Measurements from ENCODE around the gene DENND1C. TPM values are rescaled to one million over a fixed set of nuclear protein-coding genes. Genes with fewer than 3 reads are reported as not detected.

Gene DENND1C
- polyA plus RNA-seq, 3 donors, result 37.1 to 40.5 (median 40.0) TPM

DNA sequence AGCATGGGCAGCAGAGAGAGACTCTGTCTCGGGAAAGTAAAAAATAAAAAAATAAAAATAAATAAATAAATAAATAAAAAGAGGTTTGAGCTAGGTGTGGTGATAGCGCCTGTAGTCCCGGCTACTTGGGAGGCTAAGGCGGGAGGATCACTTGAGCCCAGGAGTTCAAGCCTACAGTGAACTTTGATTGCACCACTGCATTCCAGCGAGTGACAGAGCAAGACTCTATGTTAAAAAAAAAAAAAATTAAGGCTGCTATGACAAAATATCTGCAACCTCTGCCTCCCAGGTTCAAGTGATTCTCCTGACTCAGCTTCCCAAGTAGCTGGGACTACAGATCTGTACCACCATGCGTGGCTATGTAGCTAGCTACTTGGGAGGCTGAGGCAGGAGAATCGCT lies 3.2 kb upstream of the DENND1C start:
- DNase-seq (ENCODE audit: extremely low read depth in 1 of 11, low read depth in 9 of 11, low spot score in 4 of 11), result no peak

- DNase-seq (ENCODE audit: extremely low read depth in 1 of 11, low read depth in 9 of 11, low spot score in 4 of 11), result no peak
These were observed 2.6 kb upstream of the DENND1C start for GRCh38 chr19:6484230-6484629.

GRCh38 chr19:6483235-6483634 lies 1.6 kb upstream of the DENND1C start:
- DNase-seq (ENCODE audit: extremely low read depth in 1 of 11, low read depth in 9 of 11, low spot score in 4 of 11), result no peak

DNA sequence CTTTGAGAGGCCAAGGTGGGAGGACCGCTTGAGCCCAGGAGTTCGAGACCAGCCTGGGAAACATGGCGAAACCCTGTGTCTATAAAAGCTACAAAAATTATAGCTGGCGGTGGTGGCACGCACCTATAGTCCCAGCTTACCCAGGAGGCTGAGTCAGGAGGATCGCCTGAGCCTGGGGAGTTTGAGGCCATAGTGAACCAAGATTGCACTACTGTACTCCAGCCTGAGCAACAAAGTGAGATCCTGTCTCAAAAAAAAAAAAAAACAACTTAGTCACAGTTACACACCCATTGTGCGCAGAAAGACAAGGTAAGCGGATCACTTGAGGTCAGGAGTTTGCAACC lies 728 bp upstream of the DENND1C start:
- DNase-seq (ENCODE audit: extremely low read depth in 1 of 11, low read depth in 9 of 11, low spot score in 4 of 11), result no peak

DNA sequence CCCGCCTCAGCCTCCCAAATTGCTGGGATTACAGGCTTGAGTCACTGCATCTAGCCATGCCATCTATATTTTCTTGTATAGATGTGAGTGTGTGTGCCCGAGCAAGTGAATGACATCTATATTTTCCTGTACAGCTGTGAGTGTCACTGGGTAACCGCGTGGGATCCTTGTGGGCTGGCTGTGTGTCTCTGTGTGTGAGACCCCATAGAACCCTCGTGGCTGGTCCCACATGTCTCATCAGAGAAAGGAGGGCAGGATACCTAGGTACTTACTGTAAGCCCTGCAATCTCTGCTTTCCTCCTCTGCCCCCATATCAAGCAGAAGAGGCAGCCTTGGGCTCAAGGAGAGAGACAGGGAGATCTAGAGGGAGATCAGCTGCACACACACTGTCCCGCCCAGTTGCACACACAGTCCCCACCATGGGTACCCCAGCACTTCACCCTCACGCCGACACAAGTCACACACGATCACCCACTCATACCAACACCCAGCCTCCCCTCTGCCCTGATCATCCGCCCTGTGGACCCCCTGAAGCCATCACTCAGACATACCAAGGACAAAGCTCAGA lies 655 bp downstream of the DENND1C start:
- DNase-seq (ENCODE audit: extremely low read depth in 1 of 11, low read depth in 9 of 11, low spot score in 4 of 11), result no peak

DNA sequence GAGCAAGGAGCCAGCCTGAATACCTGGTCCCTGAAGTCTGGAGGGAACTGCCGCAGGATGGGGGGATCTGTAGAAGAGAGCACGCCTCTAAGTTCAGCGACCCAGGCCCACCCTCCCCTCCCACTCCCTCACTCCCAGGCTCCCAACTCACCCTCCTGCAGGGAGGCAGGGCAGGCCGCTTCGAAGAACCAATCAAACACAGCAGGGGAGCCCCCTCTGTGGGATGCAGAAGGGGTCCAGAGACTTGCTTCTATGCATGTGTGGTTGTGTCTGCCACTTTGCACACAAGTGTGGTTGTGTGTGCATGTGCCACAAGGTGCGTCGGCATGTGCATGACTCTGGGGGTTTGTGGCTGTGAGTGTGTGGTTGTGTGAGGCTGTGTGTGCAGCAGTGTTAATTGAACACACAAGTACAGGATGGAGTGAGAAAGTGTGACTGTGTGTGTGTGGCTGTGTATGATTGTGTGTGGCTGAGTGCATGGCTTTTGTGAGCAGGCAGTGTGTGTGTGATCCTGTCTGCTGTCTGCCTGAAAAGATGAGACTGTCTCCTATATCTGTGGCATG lies 1.7 kb downstream of the DENND1C start:
- no peak for DNase-seq (ENCODE audit: extremely low read depth in 1 of 11, low read depth in 9 of 11, low spot score in 4 of 11)

GRCh38 chr19:6478815-6479214 lies 2.8 kb downstream of the DENND1C start:
- no peak for DNase-seq (ENCODE audit: extremely low read depth in 1 of 11, low read depth in 9 of 11, low spot score in 4 of 11)

DNA sequence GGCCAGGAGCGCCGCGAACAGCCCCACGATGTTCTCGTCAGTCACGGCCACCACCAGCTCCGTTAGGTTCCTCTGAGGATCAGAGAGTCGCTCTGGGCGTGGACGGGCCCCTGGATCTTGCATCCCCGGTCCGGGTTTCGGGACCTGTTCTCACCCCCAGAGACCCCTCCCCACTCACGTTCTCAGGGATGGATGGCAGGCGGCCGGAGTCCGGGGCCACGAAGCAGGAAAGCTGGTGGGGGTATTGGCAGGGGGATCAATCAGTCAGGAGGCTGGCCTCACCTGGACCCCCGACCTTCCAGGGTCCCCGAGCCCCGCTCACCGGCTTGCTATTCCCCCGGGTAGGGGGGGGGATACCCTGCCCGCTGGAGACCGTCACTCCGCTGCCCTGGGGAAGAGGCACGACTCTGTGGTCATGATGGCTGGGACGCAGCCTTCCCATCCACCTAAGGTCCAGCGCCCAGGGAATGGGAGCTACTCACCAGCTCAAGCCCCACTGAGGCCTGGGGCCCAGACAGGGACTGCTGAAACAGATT lies 4.6 kb downstream of the DENND1C start:
- DNase-seq (ENCODE audit: extremely low read depth in 1 of 11, low read depth in 9 of 11, low spot score in 4 of 11), result no peak

DNA sequence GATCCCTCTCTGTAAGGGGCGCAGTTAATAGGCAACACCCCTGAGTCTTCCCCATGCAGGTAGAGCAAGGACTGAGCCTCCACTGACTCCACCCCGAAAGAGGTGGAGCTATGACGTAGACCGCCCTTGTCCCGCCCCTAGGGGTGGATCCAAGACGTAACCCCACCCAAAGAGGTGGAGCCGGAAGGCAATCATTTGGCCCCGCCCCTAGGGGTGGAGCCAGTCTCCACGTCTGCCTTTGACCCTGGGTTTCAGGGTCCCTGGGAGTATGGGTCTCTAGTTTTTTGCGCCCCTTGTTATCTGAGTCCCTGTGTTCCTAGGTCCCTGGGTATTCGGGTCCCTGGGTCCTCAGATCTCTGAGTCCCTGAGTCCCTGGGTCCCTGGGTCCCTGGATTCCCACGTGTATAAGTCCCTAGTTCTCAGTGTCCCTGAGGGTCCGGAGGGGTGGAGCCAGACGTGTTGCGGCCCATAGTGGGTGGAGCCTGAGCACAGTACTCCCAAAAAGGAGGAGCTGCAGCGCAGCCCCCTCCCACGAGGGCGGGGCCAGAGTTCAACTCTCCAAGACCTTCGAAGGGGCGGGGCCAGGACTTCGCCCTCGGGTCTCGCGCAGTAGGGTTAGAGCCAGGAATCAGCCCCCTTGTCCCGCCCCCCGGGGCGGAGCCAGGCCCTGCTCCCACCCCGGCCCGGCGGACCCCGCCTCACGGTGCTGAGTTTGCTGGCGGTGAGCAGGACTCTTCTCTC lies 5.3 kb downstream of the DENND1C start:
- DNase-seq (ENCODE audit: extremely low read depth in 1 of 11, low read depth in 9 of 11, low spot score in 4 of 11), result peak in 9 of 11 donors; percentile 47 to 90 (median 68)

- no peak for DNase-seq (ENCODE audit: extremely low read depth in 1 of 11, low read depth in 9 of 11, low spot score in 4 of 11)
These were observed 6.1 kb downstream of the DENND1C start for GRCh38 chr19:6475321-6476108.

DNA sequence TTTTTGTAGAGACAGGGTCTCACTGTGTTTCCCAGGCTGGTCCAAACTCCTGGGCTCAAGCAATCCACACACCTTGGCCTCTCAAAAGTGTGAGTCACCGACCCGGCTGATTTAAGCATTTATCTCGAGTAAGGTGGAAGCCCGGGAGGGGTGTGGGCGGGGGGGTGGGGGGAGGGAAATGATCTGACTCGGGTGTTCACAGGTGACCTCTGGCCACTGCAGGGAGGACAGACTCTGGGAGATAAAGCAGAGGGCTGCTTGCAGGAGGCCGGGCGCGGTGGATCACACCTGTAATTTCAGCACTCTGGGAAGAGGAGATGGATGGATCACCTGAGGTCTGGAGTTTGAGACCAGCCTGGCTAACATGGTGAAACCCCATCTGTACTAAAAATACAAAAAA lies 7.9 kb downstream of the DENND1C start:
- no peak for DNase-seq (ENCODE audit: extremely low read depth in 1 of 11, low read depth in 9 of 11, low spot score in 4 of 11)

DNA sequence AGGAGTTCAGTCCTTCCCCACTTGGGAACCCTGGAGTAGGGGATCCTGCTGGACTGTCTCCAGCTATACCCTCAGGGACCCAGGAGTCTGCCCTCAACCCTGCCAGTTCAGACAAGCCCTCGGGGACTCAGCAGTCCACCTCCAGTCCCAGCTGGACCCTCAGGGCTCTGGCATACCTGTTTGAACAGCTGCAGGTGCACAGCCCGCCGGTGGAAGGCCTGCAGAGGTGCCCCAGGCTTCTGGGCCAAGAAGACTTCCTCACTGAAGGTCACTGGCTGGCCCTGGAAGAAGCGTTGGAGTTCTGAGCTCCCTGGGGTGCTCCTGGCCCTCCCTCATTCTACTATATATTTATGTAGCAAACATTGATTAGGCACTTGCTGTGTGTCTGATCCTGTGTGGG lies 8.9 kb downstream of the DENND1C start:
- no peak for DNase-seq (ENCODE audit: extremely low read depth in 1 of 11, low read depth in 9 of 11, low spot score in 4 of 11)

DNA sequence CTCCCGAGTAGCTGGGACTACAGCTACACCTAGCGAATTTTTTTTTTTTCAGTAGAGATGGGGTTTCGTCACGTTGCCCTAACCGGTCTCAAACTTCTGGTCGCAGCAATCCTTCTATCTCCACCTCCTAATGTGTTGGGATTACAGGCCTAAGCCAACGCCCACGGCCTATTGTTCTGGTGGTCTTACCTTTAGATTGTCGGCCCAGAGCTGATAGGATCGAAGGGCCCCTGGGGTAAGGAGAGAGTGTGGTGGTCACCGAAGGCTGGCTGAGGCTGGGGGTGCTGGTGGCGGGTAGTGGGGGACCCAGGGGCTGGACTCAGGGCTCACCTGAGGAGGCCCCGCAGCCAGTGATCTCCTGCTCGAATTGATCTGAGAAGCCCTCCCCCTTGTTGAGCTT lies 10.5 kb downstream of the DENND1C start:
- no peak for DNase-seq (ENCODE audit: extremely low read depth in 1 of 11, low read depth in 9 of 11, low spot score in 4 of 11)

GRCh38 chr19:6470173-6470572 lies 11.4 kb downstream of the DENND1C start:
- DNase-seq (ENCODE audit: extremely low read depth in 1 of 11, low read depth in 9 of 11, low spot score in 4 of 11), result no peak

DNA sequence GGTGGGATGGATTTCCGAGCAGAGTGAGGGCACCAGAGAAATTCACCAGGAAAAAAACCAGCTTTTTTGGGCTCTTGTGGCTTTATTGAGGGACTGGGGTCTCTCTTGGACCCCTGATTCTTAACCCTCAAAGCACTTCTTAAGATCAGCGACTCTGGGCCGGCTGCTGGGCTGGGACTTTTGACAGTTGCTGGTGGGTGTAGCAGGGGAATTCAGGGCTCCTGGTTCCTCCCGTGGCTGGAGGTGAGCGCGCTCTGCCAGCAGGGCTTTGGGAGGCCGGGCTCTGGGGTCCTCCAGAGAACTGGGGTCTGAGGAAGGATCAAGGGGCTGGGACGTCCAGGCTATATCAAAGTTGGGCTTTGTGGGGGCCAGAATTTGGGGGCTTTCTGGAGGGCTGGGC lies 14.2 kb downstream of the DENND1C start:
- no peak for DNase-seq (ENCODE audit: extremely low read depth in 1 of 11, low read depth in 9 of 11, low spot score in 4 of 11)

DNA sequence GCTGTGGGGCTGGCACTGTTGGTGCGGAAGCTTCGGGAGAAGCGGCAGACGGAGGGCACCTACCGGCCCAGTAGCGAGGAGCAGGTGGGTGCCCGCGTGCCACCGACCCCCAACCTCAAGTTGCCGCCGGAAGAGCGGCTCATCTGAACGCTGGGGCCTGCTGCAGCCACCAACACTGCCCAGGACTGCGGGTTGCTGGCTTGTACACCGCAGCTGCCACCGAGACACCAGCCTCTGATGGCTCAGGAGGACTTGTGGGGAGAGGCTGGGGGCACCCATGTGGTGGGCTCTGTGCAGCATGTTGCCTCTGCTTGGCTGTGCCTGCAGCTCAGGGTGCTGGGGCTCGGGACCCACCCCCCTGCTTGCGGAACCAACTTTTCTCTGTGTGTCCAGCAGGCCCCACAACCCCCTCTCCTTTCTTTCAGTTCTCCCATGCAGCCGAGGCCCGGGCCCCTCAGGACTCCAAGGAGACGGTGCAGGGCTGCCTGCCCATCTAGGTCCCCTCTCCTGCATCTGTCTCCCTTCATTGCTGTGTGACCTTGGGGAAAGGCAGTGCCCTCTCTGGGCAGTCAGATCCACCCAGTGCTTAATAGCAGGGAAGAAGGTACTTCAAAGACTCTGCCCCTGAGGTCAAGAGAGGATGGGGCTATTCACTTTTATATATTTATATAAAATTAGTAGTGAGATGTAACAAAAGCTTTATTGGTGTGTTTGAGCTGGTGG lies 14.9 kb downstream of the DENND1C start:
- no peak for DNase-seq (ENCODE audit: extremely low read depth in 1 of 11, low read depth in 9 of 11, low spot score in 4 of 11)

- no peak for DNase-seq (ENCODE audit: extremely low read depth in 1 of 11, low read depth in 9 of 11, low spot score in 4 of 11)
These were observed 15.9 kb downstream of the DENND1C start for GRCh38 chr19:6465663-6466062.

DNA sequence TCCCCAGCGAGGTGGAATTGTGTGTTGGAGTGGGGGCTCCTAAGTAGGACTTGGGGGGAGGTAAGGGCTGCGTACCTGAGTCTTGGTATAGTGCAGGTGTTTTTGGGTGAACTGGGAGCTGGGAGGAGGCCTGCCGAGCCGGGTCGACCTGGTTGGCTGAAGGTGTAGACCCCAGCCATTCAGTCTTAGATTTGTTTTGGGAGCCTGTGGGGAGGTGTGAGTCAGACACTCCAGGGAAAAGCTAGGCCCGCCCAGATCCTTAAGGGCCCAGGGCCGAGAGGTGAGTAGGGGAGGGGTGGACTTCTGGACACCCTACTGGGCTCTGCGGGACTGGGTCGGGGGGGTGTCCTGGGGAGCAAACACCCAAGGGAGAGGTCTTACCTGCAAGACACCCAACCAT lies 16.6 kb downstream of the DENND1C start:
- DNase-seq (ENCODE audit: extremely low read depth in 1 of 11, low read depth in 9 of 11, low spot score in 4 of 11), result no peak
